Erythroblast (primary cell): ENCODE measurements around the gene IDH3A.

Experiments
- GATA1 ChIP-seq: IDR thresholded peaks from 2 replicates; pipeline ENCODE4 v1.6.1; 2011; ENCODE audit warnings: low read depth, mild to moderate bottlenecking, control low read depth, low read length, moderate library complexity
- POLR2A ChIP-seq: IDR thresholded peaks from 2 replicates; pipeline ENCODE4 v1.6.1; 2011; ENCODE audit warnings: mild to moderate bottlenecking, low read length

DNA sequence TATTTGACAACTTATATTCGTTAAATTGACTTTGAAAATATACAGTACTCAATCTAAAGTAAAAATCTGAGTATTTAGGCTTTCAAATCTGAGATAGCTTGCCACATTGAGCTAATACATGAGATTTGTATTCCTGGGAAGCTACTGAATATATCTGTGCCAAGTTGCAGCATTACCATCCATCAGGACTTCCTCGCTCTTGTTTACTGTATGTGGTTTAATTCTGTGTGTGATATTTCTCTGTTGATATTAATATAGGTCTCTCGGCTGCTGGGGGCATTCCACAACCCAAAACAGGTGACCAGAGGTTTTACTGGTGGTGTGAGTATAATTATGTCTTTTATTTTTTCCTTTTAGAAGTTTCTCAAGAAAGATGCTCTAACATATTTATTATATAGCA lies 5.8 kb downstream of the IDH3A start:
- TF ChIP-seq POLR2A, result no peak
- no peak for TF ChIP-seq GATA1
